Measurements from ENCODE around the gene GJA4. TPM values are rescaled to one million over a fixed set of nuclear protein-coding genes. Genes with fewer than 3 reads are reported as not detected.

The GJA4 gene
- total RNA-seq, 1 experiment from 2014 or later: not detected

DNA sequence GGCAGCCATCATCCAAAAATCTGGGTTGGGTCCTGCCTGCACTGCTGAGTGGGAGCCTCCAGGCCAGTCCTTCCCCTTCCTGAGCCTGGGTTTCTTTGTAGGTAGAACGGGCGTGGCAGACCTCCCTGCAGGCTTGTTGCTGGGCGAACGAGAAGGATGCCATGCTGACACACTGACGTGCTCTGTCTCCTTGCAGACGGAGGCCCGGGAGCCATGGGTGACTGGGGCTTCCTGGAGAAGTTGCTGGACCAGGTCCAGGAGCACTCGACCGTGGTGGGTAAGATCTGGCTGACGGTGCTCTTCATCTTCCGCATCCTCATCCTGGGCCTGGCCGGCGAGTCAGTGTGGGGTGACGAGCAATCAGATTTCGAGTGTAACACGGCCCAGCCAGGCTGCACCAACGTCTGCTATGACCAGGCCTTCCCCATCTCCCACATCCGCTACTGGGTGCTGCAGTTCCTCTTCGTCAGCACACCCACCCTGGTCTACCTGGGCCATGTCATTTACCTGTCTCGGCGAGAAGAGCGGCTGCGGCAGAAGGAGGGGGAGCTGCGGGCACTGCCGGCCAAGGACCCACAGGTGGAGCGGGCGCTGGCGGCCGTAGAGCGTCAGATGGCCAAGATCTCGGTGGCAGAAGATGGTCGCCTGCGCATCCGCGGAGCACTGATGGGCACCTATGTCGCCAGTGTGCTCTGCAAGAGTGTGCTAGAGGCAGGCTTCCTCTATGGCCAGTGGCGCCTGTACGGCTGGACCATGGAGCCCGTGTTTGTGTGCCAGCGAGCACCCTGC lies 1.4 kb downstream of the GJA4 start:
- TF ChIP-seq EZH2 (IDR thresholded peaks at IDR 0.05; ENCODE audit: low read length, unreplicated experiment) (no peak), EZH2phosphoT487 (IDR thresholded peaks at IDR 0.05; ENCODE audit: borderline replicate concordance, low read length) (no peak)
- TF ChIP-seq, protein P1, sequence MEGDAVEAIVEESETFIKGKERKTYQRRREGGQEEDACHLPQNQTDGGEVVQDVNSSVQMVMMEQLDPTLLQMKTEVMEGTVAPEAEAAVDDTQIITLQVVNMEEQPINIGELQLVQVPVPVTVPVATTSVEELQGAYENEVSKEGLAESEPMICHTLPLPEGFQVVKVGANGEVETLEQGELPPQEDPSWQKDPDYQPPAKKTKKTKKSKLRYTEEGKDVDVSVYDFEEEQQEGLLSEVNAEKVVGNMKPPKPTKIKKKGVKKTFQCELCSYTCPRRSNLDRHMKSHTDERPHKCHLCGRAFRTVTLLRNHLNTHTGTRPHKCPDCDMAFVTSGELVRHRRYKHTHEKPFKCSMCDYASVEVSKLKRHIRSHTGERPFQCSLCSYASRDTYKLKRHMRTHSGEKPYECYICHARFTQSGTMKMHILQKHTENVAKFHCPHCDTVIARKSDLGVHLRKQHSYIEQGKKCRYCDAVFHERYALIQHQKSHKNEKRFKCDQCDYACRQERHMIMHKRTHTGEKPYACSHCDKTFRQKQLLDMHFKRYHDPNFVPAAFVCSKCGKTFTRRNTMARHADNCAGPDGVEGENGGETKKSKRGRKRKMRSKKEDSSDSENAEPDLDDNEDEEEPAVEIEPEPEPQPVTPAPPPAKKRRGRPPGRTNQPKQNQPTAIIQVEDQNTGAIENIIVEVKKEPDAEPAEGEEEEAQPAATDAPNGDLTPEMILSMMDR (conservative IDR thresholded peaks at IDR 0.05; ENCODE audit: low read depth, low read length): no peak
- Histone ChIP-seq H3K4me1 (ENCODE audit: insufficient read depth, low read length) (no peaks in the 10 kb centered on the region), H3K4me3 (ENCODE audit: low read length) (no peak overlapping the region), H3K4me2 (ENCODE audit: low read length) (no peak overlapping the region), H3K79me2 (ENCODE audit: low read length) (no peaks in the 10 kb centered on the region), H2AFZ (ENCODE audit: low read length) (no peak overlapping the region), H3K27me3 (ENCODE audit: low read length) (no peaks in the 10 kb centered on the region), H3K9me3 (ENCODE audit: low read length) (no peaks in the 10 kb centered on the region), H3K9me2 (replicated peaks; ENCODE audit: low read length) (no peaks in the 10 kb centered on the region), H3F3A (ENCODE audit: low read length, unreplicated experiment) (no peaks in the 10 kb centered on the region), H4K20me1 (ENCODE audit: low read length) (no peaks in the 10 kb centered on the region), H3K9ac (ENCODE audit: low read length) (no peak overlapping the region), H3K27ac (ENCODE audit: low read length) (no peak overlapping the region), H3K36me3 (ENCODE audit: low read depth, low read length) (no peaks in the 10 kb centered on the region)
- ChIA-PET POLR2A (ENCODE audit: unreplicated experiment) (no interaction called here), CTCF (no interaction called here)
- no TSS peak for BruUV-seq (replicated peaks)
- ATAC-seq (no peak), DNase-seq (no peak)
- intact Hi-C loops (cut with micrococcal nuclease): no loop called here

DNA sequence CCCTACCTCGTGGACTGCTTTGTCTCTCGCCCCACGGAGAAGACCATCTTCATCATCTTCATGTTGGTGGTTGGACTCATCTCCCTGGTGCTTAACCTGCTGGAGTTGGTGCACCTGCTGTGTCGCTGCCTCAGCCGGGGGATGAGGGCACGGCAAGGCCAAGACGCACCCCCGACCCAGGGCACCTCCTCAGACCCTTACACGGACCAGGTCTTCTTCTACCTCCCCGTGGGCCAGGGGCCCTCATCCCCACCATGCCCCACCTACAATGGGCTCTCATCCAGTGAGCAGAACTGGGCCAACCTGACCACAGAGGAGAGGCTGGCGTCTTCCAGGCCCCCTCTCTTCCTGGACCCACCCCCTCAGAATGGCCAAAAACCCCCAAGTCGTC lies 2.0 kb downstream of the GJA4 start:
- no peak overlapping the region for H3K4me2 ChIP-seq (ENCODE audit: low read length)
- H3F3A ChIP-seq (ENCODE audit: low read length, unreplicated experiment): no peaks in the 10 kb centered on the region
- no peaks in the 10 kb centered on the region for H3K36me3 ChIP-seq (ENCODE audit: low read depth, low read length)
- ATAC-seq: no peak
- intact Hi-C loops (cut with micrococcal nuclease): no loop called here
- ChIA-PET POLR2A (ENCODE audit: unreplicated experiment) (no interaction called here), CTCF (no interaction called here)
- H3K79me2 ChIP-seq (ENCODE audit: low read length): no peaks in the 10 kb centered on the region
- BruUV-seq (replicated peaks): no TSS peak
- no peak for DNase-seq
- H3K27ac ChIP-seq (ENCODE audit: low read length): no peak overlapping the region
- H3K9ac ChIP-seq (ENCODE audit: low read length): no peak overlapping the region
- no peak for TF ChIP-seq EZH2 (IDR thresholded peaks at IDR 0.05; ENCODE audit: low read length, unreplicated experiment)
- no peak overlapping the region for H3K4me3 ChIP-seq (ENCODE audit: low read length)
- no peaks in the 10 kb centered on the region for H3K9me2 ChIP-seq (replicated peaks; ENCODE audit: low read length)
- no peak overlapping the region for H2AFZ ChIP-seq (ENCODE audit: low read length)
- no peaks in the 10 kb centered on the region for H4K20me1 ChIP-seq (ENCODE audit: low read length)
- H3K4me1 ChIP-seq (ENCODE audit: insufficient read depth, low read length): no peaks in the 10 kb centered on the region
- H3K9me3 ChIP-seq (ENCODE audit: low read length): no peaks in the 10 kb centered on the region
- no peaks in the 10 kb centered on the region for H3K27me3 ChIP-seq (ENCODE audit: low read length)

DNA sequence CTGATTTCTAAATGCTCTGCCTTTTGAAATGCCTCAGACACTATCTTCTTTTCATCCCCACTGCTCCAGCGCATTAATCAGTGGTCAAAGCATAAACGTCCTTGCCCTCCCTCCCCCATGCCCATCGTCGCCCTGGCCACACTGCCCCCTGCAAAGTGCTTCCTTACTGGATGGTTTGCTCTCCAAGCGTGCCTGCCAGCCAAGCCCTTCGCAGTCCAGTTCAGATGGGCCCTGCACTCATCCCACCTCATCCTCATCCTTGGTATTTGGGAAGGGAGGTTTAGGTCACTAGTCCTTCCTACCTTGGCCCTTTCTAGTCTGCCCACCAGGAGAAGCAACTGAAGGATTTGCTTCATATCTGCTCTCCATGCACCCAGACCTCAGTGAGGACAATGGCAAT lies 3.1 kb downstream of the GJA4 start:
- no peak overlapping the region for H3K9ac ChIP-seq (ENCODE audit: low read length)
- no peak for TF ChIP-seq EZH2 (IDR thresholded peaks at IDR 0.05; ENCODE audit: low read length, unreplicated experiment)
- TF ChIP-seq, protein P1 (conservative IDR thresholded peaks at IDR 0.05; ENCODE audit: low read depth, low read length): no peak
- TF ChIP-seq EZH2phosphoT487 (IDR thresholded peaks at IDR 0.05; ENCODE audit: borderline replicate concordance, low read length): no peak
- no peak for ATAC-seq

More for the DNA sequence above, 3.1 kb downstream of the GJA4 start:
- Histone ChIP-seq H3K4me3 (ENCODE audit: low read length) (no peak overlapping the region), H4K20me1 (ENCODE audit: low read length) (no peaks in the 10 kb centered on the region), H3K27me3 (ENCODE audit: low read length) (no peaks in the 10 kb centered on the region), H3F3A (ENCODE audit: low read length, unreplicated experiment) (no peaks in the 10 kb centered on the region), H2AFZ (ENCODE audit: low read length) (no peak overlapping the region), H3K27ac (ENCODE audit: low read length) (no peak overlapping the region), H3K79me2 (ENCODE audit: low read length) (no peaks in the 10 kb centered on the region), H3K4me1 (ENCODE audit: insufficient read depth, low read length) (no peaks in the 10 kb centered on the region), H3K9me2 (replicated peaks; ENCODE audit: low read length) (no peaks in the 10 kb centered on the region), H3K4me2 (ENCODE audit: low read length) (no peak overlapping the region), H3K9me3 (ENCODE audit: low read length) (no peaks in the 10 kb centered on the region), H3K36me3 (ENCODE audit: low read depth, low read length) (no peaks in the 10 kb centered on the region)
- no TSS peak for BruUV-seq (replicated peaks)
- ChIA-PET CTCF (no interaction called here), POLR2A (ENCODE audit: unreplicated experiment) (no interaction called here)
- intact Hi-C loops (cut with micrococcal nuclease): no loop called here
- DNase-seq: no peak
